Stimulated activated CD8-positive, alpha-beta memory T cell treated with anti-CD3 and anti-CD28 coated beads, Interleukin-4, amount 100 ng/mL, for 24 hours (primary cell): Measurements from ENCODE around the gene GTF2I.
"Not testable (repeated sequence)": the region's sequence is repeated elsewhere in the genome, so short reads cannot be mapped to it uniquely, and the experiment has no call there.

Source experiments
- DNase-seq: peaks from one replicate; pipeline ENCODE4 v3.0.0-alpha.2; 2020; ENCODE audit warnings: low read depth

The GTF2I gene

GRCh38 chr7:74656837-74657691 lies 454 bp upstream of the GTF2I start:
- DNase-seq = peak; percentile 98

GRCh38 chr7:74658178-74659004 lies 873 bp downstream of the GTF2I start:
- peak; percentile 89 for DNase-seq

- DNase-seq = not testable (repeated sequence)
Measured at GRCh38 chr7:74660202-74660601, 2.7 kb downstream of the GTF2I start.

GRCh38 chr7:74661836-74662794 lies 4.6 kb downstream of the GTF2I start:
- DNase-seq = not testable (repeated sequence)

- no peak for DNase-seq
Measured at GRCh38 chr7:74665296-74665938, 7.9 kb downstream of the GTF2I start.

GRCh38 chr7:74667013-74667412 lies 9.5 kb downstream of the GTF2I start:
- DNase-seq = not testable (repeated sequence)

- DNase-seq = not testable (repeated sequence)
Measured at GRCh38 chr7:74667520-74667919, 10.0 kb downstream of the GTF2I start.

- no peak for DNase-seq
Measured at GRCh38 chr7:74671602-74672001, 14.1 kb downstream of the GTF2I start.

GRCh38 chr7:74672343-74672915 lies 14.9 kb downstream of the GTF2I start:
- no peak for DNase-seq

- DNase-seq = no peak
Measured at GRCh38 chr7:74674166-74674565, 16.6 kb downstream of the GTF2I start.

- DNase-seq = no peak
Measured at GRCh38 chr7:74682829-74683228, 25.3 kb downstream of the GTF2I start.

- DNase-seq = no peak
Measured at GRCh38 chr7:74683799-74684198, 26.3 kb downstream of the GTF2I start.

GRCh38 chr7:74684473-74684872 lies 27.0 kb downstream of the GTF2I start:
- no peak for DNase-seq

GRCh38 chr7:74684921-74685320 lies 27.4 kb downstream of the GTF2I start:
- DNase-seq = no peak

- DNase-seq = no peak
Measured at GRCh38 chr7:74690474-74690873, 33.0 kb downstream of the GTF2I start.

GRCh38 chr7:74704419-74704818 lies 46.9 kb downstream of the GTF2I start:
- not testable (repeated sequence) for DNase-seq

GRCh38 chr7:74707238-74707637 lies 49.7 kb downstream of the GTF2I start:
- DNase-seq = no peak

GRCh38 chr7:74708569-74709275 lies 51.2 kb downstream of the GTF2I start:
- DNase-seq = no peak

GRCh38 chr7:74709880-74710671 lies 52.6 kb downstream of the GTF2I start:
- no peak for DNase-seq

GRCh38 chr7:74713567-74713966 lies 56.0 kb downstream of the GTF2I start:
- no peak for DNase-seq
